ENCODE data around the gene SVIL.
"Not testable (repeated sequence)": the region's sequence is repeated elsewhere in the genome, so short reads cannot be mapped to it uniquely, and the experiment has no call there.

The SVIL gene

GRCh38 chr10:29569795-29570194, 65.0 kb downstream of the SVIL start:
- no peaks in the 10 kb centered on the region for H3K27me3 ChIP-seq
- H3K36me3 ChIP-seq = no peaks in the 10 kb centered on the region
- H3K9me3 ChIP-seq = no peaks in the 10 kb centered on the region
- DNase-seq = no peak
- TF ChIP-seq CTCF (IDR thresholded peaks at IDR 0.05; ENCODE audit: low read depth, low read length) = no peak
- peaks cover 9% of the 10 kb centered on the region for H3K4me1 ChIP-seq
- H3K4me3 ChIP-seq (ENCODE audit: low read depth, low read length) = no peak overlapping the region

- no peaks in the 10 kb centered on the region for H3K9me3 ChIP-seq
- no peak for TF ChIP-seq CTCF (IDR thresholded peaks at IDR 0.05; ENCODE audit: low read depth, low read length)
- H3K27me3 ChIP-seq = no peaks in the 10 kb centered on the region
- no peak overlapping the region for H3K4me3 ChIP-seq (ENCODE audit: low read depth, low read length)
- no peaks in the 10 kb centered on the region for H3K36me3 ChIP-seq
- no peak for DNase-seq
- H3K4me1 ChIP-seq = peaks cover 9% of the 10 kb centered on the region
Measured at GRCh38 chr10:29567003-29567402, 67.8 kb downstream of the SVIL start.

GRCh38 chr10:29566209-29566608, 68.6 kb downstream of the SVIL start:
- H3K4me3 ChIP-seq (ENCODE audit: low read depth, low read length); H3K36me3 ChIP-seq; H3K27me3 ChIP-seq; H3K9me3 ChIP-seq; DNase-seq; H3K4me1 ChIP-seq: not testable (repeated sequence)

GRCh38 chr10:29563420-29564035, 71.2 kb downstream of the SVIL start:
- no peak for TF ChIP-seq CTCF (IDR thresholded peaks at IDR 0.05; ENCODE audit: low read depth, low read length)
- no peaks in the 10 kb centered on the region for H3K9me3 ChIP-seq
- H3K27me3 ChIP-seq = no peaks in the 10 kb centered on the region
- H3K4me1 ChIP-seq = no peaks in the 10 kb centered on the region
- no peaks in the 10 kb centered on the region for H3K36me3 ChIP-seq
- no peak overlapping the region for H3K4me3 ChIP-seq (ENCODE audit: low read depth, low read length)
- no peak for DNase-seq

- H3K36me3 ChIP-seq; H3K4me1 ChIP-seq; H3K27me3 ChIP-seq; H3K4me3 ChIP-seq (ENCODE audit: low read depth, low read length); DNase-seq; H3K9me3 ChIP-seq: not testable (repeated sequence)
Measured at GRCh38 chr10:29563006-29563405, 71.8 kb downstream of the SVIL start.

- H3K27me3 ChIP-seq = no peaks in the 10 kb centered on the region
- no peak overlapping the region for H3K4me3 ChIP-seq (ENCODE audit: low read depth, low read length)
- H3K9me3 ChIP-seq = no peaks in the 10 kb centered on the region
- H3K36me3 ChIP-seq = no peaks in the 10 kb centered on the region
- no peaks in the 10 kb centered on the region for H3K4me1 ChIP-seq
- TF ChIP-seq CTCF (IDR thresholded peaks at IDR 0.05; ENCODE audit: low read depth, low read length) = no peak
- DNase-seq = no peak
Measured at GRCh38 chr10:29559996-29560395, 74.8 kb downstream of the SVIL start.

GRCh38 chr10:29557665-29558064, 77.1 kb downstream of the SVIL start:
- Histone ChIP-seq H3K4me1 (no peaks in the 10 kb centered on the region), H3K36me3 (no peaks in the 10 kb centered on the region; the same call in 1 of the 2 replicates), H3K4me3 (ENCODE audit: low read depth, low read length) (no peak overlapping the region), H3K9me3 (no peaks in the 10 kb centered on the region), H3K27me3 (no peaks in the 10 kb centered on the region)
- no peak for DNase-seq
- TF ChIP-seq CTCF (IDR thresholded peaks at IDR 0.05; ENCODE audit: low read depth, low read length) = no peak
